ENCODE results near the gene GABRR3. TPM values are rescaled to one million over a fixed set of nuclear protein-coding genes. Genes with fewer than 3 reads are reported as not detected.

Gene GABRR3
- polyA plus RNA-seq, 1 of the 3 experiments (the other 2 are of a cell fraction) = not detected

DNA sequence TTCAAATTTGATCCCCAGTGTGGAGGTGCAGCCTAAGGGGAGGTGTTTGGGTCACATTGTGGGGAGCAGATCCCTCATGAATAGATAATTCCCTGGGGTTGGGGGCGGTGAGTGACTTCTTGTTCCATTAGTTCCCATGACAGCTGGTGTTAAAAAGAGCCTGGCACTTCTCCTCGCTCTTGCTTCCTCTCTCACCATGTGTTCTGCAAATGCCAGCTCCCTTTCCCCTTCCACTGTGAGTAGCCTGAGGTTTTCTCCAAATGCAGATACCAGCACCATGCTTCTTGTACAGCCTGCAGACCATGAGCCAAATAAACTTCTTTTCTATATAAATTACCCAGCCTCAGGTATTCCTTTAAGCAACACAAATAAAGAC is 86.0 kb downstream of the GABRR3 start:
- Histone ChIP-seq H3K9me2 (no peaks in the 10 kb centered on the region), H3K79me2 (ENCODE audit: insufficient read depth) (no peaks in the 10 kb centered on the region), H3K4me2 (no peak overlapping the region), H3K9ac (no peak overlapping the region), H3K27me3 (ENCODE audit: insufficient read depth) (no peaks in the 10 kb centered on the region), H3K36me3 (replicated peaks in 1 of 2; ENCODE audit: control insufficient read depth in 1 of 2, insufficient read depth in 2 of 2, low read length in 1 of 2) (peaks cover 50 to 94% of the 10 kb centered on the region in 2 experiments), H3K4me3 (ENCODE audit: low read depth in 2 of 2, low read length in 1 of 2) (no peak overlapping the region), H3K4me1 (ENCODE audit: control insufficient read depth in 1 of 2, insufficient read depth in 2 of 2, low read depth in 1 of 2, low read length in 1 of 2) (no peaks in the 10 kb centered on the region; a peak in 1 of 4 replicates), H2AFZ (ENCODE audit: low read depth) (no peak overlapping the region), H4K20me1 (ENCODE audit: insufficient read depth) (no peaks in the 10 kb centered on the region), H3K9me3 (no peaks in the 10 kb centered on the region), H3K27ac (ENCODE audit: low read depth in 2 of 2, low read length in 1 of 2) (no peak overlapping the region), H3F3A (replicated peaks; ENCODE audit: insufficient read depth) (no peaks in the 10 kb centered on the region)
- TF ChIP-seq ELF1 (IDR thresholded peaks at IDR 0.05) (no peak), RCOR1 (IDR thresholded peaks at IDR 0.05; ENCODE audit: low read length) (no peak), RXRA (IDR thresholded peaks at IDR 0.05; ENCODE audit: borderline replicate concordance, low read depth) (no peak), FOXM1 (IDR thresholded peaks at IDR 0.05; ENCODE audit: low read depth) (no peak), CHD2 (IDR thresholded peaks at IDR 0.05; ENCODE audit: low read length, partially characterized antibody) (no peak), MEF2A (IDR thresholded peaks at IDR 0.05; ENCODE audit: borderline replicate concordance, low read depth) (no peak), NFIC (IDR thresholded peaks at IDR 0.05; ENCODE audit: borderline replicate concordance) (no peak), EP300 (IDR thresholded peaks at IDR 0.05; ENCODE audit: borderline replicate concordance in 1 of 2, low read depth in 1 of 2, low read length in 1 of 2) (no peak), JUND (IDR thresholded peaks at IDR 0.05) (no peak), SMC3 (IDR thresholded peaks at IDR 0.05; ENCODE audit: low read depth, low read length) (no peak), MXI1 (IDR thresholded peaks at IDR 0.05; ENCODE audit: low read depth, low read length) (no peak), RAD21 (IDR thresholded peaks at IDR 0.05; ENCODE audit: low read length) (no peak)
- TF ChIP-seq, protein P1, sequence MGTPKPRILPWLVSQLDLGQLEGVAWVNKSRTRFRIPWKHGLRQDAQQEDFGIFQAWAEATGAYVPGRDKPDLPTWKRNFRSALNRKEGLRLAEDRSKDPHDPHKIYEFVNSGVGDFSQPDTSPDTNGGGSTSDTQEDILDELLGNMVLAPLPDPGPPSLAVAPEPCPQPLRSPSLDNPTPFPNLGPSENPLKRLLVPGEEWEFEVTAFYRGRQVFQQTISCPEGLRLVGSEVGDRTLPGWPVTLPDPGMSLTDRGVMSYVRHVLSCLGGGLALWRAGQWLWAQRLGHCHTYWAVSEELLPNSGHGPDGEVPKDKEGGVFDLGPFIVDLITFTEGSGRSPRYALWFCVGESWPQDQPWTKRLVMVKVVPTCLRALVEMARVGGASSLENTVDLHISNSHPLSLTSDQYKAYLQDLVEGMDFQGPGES (IDR thresholded peaks at IDR 0.05; ENCODE audit: low read depth, low read length) = no peak
- TF ChIP-seq, protein P2, sequence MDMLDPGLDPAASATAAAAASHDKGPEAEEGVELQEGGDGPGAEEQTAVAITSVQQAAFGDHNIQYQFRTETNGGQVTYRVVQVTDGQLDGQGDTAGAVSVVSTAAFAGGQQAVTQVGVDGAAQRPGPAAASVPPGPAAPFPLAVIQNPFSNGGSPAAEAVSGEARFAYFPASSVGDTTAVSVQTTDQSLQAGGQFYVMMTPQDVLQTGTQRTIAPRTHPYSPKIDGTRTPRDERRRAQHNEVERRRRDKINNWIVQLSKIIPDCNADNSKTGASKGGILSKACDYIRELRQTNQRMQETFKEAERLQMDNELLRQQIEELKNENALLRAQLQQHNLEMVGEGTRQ (IDR thresholded peaks at IDR 0.05; ENCODE audit: borderline replicate concordance, low read depth, low read length) = no peak
- TF ChIP-seq, protein P3, sequence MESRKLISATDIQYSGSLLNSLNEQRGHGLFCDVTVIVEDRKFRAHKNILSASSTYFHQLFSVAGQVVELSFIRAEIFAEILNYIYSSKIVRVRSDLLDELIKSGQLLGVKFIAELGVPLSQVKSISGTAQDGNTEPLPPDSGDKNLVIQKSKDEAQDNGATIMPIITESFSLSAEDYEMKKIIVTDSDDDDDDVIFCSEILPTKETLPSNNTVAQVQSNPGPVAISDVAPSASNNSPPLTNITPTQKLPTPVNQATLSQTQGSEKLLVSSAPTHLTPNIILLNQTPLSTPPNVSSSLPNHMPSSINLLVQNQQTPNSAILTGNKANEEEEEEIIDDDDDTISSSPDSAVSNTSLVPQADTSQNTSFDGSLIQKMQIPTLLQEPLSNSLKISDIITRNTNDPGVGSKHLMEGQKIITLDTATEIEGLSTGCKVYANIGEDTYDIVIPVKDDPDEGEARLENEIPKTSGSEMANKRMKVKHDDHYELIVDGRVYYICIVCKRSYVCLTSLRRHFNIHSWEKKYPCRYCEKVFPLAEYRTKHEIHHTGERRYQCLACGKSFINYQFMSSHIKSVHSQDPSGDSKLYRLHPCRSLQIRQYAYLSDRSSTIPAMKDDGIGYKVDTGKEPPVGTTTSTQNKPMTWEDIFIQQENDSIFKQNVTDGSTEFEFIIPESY (IDR thresholded peaks at IDR 0.05; ENCODE audit: borderline replicate concordance, low read depth) = no peak
- 100% methylated on average over 1 of the region's 2 CpGs for WGBS (ENCODE audit: low lambda C conversion rate)
- ChIA-PET CTCF (no interaction called here), POLR2A (no interaction called here)
- no peak for DNase-seq
